GM12872 (cell line): ENCODE results near the gene CRYBG1.

Experiments used
- CTCF ChIP-seq: IDR thresholded peaks from 3 replicates; pipeline ENCODE4 v1.5.1; 2011; ENCODE audit warnings: low read depth, mild to moderate bottlenecking, low read length, moderate library complexity; ENCODE audit not compliant: insufficient read depth

Gene CRYBG1

GRCh38 chr6:106527979-106528378, 167.5 kb downstream of the CRYBG1 start:
- TF ChIP-seq CTCF = no peak

DNA sequence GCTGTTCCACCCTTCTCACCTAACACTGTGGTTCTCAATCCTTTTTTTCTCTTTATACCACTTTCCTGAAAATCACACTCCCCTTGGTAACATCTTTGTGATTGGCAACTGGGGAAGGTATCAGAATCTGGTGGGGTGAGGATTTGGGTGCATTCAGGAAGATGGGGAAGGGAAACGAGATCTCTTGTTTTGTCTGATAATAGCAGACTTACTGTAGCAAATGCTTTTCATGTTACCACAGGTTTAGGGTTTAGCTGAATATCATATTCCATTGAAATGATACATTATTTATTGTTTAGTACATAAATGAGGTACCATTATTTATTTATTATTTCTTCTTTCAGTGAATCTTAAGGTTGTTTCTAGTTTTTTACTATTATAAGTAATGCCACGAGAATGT, 168.0 kb downstream of the CRYBG1 start:
- TF ChIP-seq CTCF = no peak

GRCh38 chr6:106529438-106529837, 168.9 kb downstream of the CRYBG1 start:
- no peak for TF ChIP-seq CTCF

GRCh38 chr6:106530026-106530425, 169.5 kb downstream of the CRYBG1 start:
- no peak for TF ChIP-seq CTCF

- no peak for TF ChIP-seq CTCF
Measured at GRCh38 chr6:106530502-106530901, 170.0 kb downstream of the CRYBG1 start.

DNA sequence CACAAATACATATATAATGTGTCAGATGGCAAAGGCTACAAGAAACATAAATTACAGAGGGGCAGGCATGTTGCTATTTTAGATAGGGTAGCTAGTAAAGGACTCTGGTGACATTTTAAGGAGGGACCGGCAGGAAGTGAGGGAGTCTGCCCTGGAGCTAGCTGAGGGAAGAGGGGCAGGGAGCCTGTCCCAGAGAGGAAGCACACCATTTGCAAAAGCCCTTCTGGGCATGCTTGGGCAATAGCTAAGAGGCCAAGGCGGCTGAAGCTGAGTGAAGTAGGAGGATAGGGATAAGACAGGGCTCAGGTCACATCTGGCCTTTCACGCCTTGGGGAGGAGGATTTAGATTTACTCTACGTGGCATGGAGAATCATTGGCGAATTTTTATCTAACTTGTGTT, 172.5 kb downstream of the CRYBG1 start:
- no peak for TF ChIP-seq CTCF

DNA sequence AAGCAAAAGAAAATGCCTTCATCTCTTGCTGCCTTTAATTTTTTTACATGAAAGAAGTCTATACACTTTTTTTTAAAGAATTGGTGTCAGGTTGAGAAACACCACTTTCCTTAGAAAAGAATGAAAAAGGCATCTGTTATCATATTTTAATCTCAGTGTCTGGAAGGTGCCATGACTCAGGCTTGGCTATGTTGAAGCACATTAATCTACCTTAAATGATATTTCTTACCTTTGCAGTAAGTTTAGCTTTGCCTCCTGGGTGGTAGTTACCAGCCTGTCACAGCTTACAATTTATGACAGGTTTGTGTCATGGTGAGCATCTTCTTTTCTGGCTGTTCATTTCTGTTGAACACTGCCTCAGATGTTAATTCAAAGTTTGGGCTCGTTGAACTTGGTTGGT, 173.5 kb downstream of the CRYBG1 start:
- TF ChIP-seq CTCF = no peak

DNA sequence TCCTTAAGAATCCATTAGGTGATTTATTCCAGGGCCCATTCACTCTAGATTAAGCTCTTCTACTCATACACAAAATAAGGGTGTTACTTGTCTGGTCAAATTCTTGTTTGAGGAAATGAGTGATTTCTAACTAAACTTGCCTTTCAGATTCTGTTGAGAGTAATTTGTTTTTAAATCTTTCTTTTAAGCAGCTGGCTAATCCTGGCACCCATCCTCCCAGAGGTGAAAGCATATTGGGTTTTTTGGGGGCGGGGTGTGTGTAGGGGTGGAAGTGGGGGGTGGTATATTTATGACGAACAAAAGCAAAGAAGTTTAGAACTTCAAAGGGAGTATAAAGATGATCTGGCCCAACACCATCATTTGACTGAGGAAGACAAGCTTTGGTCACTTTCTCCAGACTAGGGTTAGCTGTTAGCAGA, 174.1 kb downstream of the CRYBG1 start:
- no peak for TF ChIP-seq CTCF
